Loucy (cell line): ENCODE results near the gene SIGLEC7.

Experiments used
- EZH2phosphoT487 ChIP-seq: fragments of 200-600 bp; IDR thresholded peaks from 2 replicates; pipeline ENCODE4 v1.6.1; 2018; ENCODE audit warnings: antibody characterized with exemption, mild to moderate bottlenecking, moderate library complexity, borderline replicate concordance
- TF ChIP-seq, protein P1 (sequence below): fragments of 200-600 bp; sonication (generic); conservative IDR thresholded peaks from 2 replicates; pipeline ENCODE4 v1.5.1; 2014; ENCODE audit warnings: mild to moderate bottlenecking, antibody characterized with exemption, low read length

- TF ChIP-seq, protein P1, sequence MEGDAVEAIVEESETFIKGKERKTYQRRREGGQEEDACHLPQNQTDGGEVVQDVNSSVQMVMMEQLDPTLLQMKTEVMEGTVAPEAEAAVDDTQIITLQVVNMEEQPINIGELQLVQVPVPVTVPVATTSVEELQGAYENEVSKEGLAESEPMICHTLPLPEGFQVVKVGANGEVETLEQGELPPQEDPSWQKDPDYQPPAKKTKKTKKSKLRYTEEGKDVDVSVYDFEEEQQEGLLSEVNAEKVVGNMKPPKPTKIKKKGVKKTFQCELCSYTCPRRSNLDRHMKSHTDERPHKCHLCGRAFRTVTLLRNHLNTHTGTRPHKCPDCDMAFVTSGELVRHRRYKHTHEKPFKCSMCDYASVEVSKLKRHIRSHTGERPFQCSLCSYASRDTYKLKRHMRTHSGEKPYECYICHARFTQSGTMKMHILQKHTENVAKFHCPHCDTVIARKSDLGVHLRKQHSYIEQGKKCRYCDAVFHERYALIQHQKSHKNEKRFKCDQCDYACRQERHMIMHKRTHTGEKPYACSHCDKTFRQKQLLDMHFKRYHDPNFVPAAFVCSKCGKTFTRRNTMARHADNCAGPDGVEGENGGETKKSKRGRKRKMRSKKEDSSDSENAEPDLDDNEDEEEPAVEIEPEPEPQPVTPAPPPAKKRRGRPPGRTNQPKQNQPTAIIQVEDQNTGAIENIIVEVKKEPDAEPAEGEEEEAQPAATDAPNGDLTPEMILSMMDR = no peak
- TF ChIP-seq EZH2phosphoT487 = no peak
Observed at GRCh38 chr19:51131780-51132680, 10.1 kb upstream of the SIGLEC7 start.
